ENCODE data around the gene GPR183. TPM values are rescaled to one million over a fixed set of nuclear protein-coding genes. Genes with fewer than 3 reads are reported as not detected.

GPR183 gene
- total and polyA plus RNA-seq, 2 experiments from 2014 or later: 0.25 TPM; not detected in 1

DNA sequence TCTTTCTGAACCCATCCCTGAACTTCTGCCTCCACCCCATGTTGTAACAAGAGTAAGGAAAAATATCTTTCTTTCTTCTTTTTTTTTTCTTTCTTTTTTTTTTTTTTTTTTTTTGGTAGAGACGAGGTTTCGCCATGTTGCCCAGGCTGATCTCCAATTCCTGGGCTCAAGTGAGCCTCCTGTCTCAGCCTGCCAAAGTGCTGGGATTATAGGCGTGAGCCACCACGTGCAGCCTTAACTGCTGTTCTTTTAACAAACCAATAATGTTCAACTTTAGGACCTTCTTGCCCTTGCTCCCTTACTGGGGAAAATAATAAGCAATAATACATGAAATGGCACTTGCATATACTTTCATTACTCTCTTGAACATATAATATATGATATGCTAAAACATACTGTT lies 19.6 kb downstream of the GPR183 start:
- Histone ChIP-seq H4K20me1 (ENCODE audit: insufficient read depth) (peaks cover 3% of the 10 kb centered on the region; the same call in 1 of the 2 replicates), H3K36me3 (ENCODE audit: low read depth) (no peaks in the 10 kb centered on the region), H3K4me1 (ENCODE audit: insufficient read depth) (peaks cover 20% of the 10 kb centered on the region), H3K79me2 (ENCODE audit: insufficient read depth) (peaks cover 10% of the 10 kb centered on the region; the same call in 1 of the 2 replicates), H3K27me3 (replicated peaks; ENCODE audit: insufficient read depth) (no peaks in the 10 kb centered on the region), H3F3A (ENCODE audit: insufficient read depth) (peaks cover 8% of the 10 kb centered on the region), H3K27ac (no peak overlapping the region), H3K4me2 (ENCODE audit: unreplicated experiment) (no peak overlapping the region), H3K9me3 (ENCODE audit: low read depth) (no peaks in the 10 kb centered on the region), H3K4me3 (no peak overlapping the region), H3K9ac (no peak overlapping the region), H3K9me2 (ENCODE audit: insufficient read depth) (no peaks in the 10 kb centered on the region), H2AFZ (no peak overlapping the region)
- no peak for DNase-seq
- TF ChIP-seq EZH2 (IDR thresholded peaks at IDR 0.05; ENCODE audit: insufficient read depth, poor library complexity, severe bottlenecking) (no peak), EZH2phosphoT487 (IDR thresholded peaks at IDR 0.05; ENCODE audit: insufficient read depth, low read depth) (no peak)
- WGBS, 2 experiments (ENCODE audit: low coverage in 1 of 2, low lambda C conversion rate in 2 of 2, missing lambda C conversion rate in 2 of 2): 76 to 90% methylated on average over 4 of the region's 4 CpGs
- in situ Hi-C loops (cut with MboI): no loop called here

DNA sequence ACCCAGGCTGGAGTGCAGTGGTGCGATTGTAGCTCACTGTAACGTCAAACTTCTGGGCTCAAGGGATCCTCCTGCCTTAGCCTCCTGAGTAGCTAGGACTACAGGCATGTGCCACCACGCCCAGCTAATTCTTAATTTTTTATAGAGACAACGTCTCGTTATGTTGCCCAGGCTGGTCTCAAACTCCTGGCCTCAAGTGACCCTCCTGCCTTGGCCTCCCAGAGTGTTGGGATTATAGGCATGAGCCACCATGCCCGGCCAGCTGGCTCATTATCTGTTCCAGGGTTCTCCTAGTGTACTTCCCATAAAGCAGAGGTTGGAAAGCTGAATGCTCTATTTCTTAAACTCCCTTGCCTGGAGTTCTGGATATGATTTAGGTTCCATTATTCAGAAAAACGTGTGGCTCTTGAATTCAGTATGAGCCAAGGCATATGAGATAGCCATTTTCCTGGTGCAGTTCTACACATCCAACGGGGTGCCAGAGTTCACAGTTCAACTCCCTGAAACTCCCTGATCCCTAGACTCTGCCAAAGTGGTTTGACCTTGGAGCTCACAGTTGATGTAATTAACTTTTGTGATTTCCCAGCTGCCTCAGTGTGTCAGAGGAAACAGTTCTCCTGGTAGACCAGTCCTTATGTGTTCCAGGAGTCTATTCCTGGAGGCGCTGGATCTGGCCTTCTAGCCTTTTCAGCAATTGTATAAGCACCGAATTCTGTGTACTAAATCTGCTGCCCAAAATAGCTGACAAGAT lies 21.6 kb downstream of the GPR183 start:
- peaks cover 3% of the 10 kb centered on the region; the same call in 1 of the 2 replicates for H4K20me1 ChIP-seq (ENCODE audit: insufficient read depth)

DNA sequence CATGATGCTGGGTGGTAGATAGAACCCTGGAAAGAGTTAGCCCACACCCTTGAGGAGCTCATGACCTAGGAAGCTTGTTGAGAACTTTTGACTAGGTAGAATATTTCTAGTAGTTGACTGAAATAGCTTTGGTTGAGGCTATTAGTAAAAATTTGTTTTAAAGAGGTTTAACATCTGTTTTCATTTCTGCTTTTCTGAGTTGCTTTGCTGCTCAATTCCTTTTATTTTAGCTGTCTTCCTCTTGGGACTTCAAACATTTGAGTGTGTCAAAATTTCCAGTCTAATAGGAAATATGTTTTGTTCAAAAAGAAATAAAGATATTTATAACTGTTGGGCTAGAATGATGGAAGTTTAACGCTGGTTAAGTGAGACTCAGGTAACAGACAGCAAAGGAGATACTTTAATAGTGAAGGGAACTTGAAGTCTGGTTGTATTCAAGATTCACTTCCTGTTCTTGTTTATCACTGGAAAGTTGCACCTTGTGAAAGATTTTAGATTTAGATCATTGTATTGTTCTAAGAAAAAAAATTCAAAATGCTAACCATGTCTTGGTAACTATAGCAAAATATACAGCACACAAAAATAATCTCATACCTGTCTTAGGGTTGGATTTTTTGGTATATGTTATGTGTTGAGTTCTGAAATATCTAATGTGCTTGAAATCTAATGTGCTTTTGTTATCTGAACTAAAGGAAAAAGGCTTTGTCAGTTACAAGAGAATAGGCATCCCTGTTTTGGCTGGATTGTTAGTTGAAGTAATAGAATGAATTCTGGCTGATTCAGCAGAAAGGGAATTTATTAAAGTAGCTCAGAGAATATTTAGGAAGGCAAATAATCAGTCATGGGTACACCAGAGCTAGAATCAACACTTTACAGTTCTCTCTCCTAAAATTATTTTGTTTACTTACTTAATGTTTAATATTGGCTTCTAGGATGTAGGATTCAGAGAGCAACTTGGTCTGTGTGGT lies 24.7 kb downstream of the GPR183 start:
- peak; percentile 60 for DNase-seq
- Histone ChIP-seq H3K9ac (peak overlapping the region; percentile 22), H3K4me2 (ENCODE audit: unreplicated experiment) (peak overlapping the region; percentile 31), H3K27me3 (replicated peaks; ENCODE audit: insufficient read depth) (no peaks in the 10 kb centered on the region), H3K4me1 (ENCODE audit: insufficient read depth) (peaks cover 48% of the 10 kb centered on the region), H3K27ac (peak overlapping the region; percentile 75), H4K20me1 (ENCODE audit: insufficient read depth) (peaks cover 3% of the 10 kb centered on the region; the same call in 1 of the 2 replicates), H3F3A (ENCODE audit: insufficient read depth) (peaks cover 39% of the 10 kb centered on the region), H3K9me3 (ENCODE audit: low read depth) (no peaks in the 10 kb centered on the region), H3K4me3 (no peak overlapping the region), H3K9me2 (ENCODE audit: insufficient read depth) (no peaks in the 10 kb centered on the region), H3K36me3 (ENCODE audit: low read depth) (no peaks in the 10 kb centered on the region), H3K79me2 (ENCODE audit: insufficient read depth) (peaks cover 16% of the 10 kb centered on the region), H2AFZ (no peak overlapping the region)
- no peak for TF ChIP-seq EZH2phosphoT487 (IDR thresholded peaks at IDR 0.05; ENCODE audit: insufficient read depth, low read depth)
- 4 to 8% methylated on average over 1 of the region's 1 CpG for WGBS, 2 experiments (ENCODE audit: low coverage in 1 of 2, low lambda C conversion rate in 2 of 2, missing lambda C conversion rate in 2 of 2)
- in situ Hi-C loops (cut with MboI): no loop called here

More for the DNA sequence above, 21.6 kb downstream of the GPR183 start:
- no peak for DNase-seq
- Histone ChIP-seq H3F3A (ENCODE audit: insufficient read depth) (peaks cover 27% of the 10 kb centered on the region), H3K9me2 (ENCODE audit: insufficient read depth) (no peaks in the 10 kb centered on the region), H3K4me1 (ENCODE audit: insufficient read depth) (peaks cover 37% of the 10 kb centered on the region), H3K27ac (no peak overlapping the region), H3K4me2 (ENCODE audit: unreplicated experiment) (no peak overlapping the region), H2AFZ (no peak overlapping the region), H3K27me3 (replicated peaks; ENCODE audit: insufficient read depth) (no peaks in the 10 kb centered on the region), H3K36me3 (ENCODE audit: low read depth) (no peaks in the 10 kb centered on the region), H3K9ac (no peak overlapping the region), H3K79me2 (ENCODE audit: insufficient read depth) (peaks cover 10% of the 10 kb centered on the region; the same call in 1 of the 2 replicates), H3K4me3 (no peak overlapping the region), H3K9me3 (ENCODE audit: low read depth) (no peaks in the 10 kb centered on the region)
- in situ Hi-C loops (cut with MboI): no loop called here
- WGBS, 2 experiments (ENCODE audit: low coverage in 1 of 2, low lambda C conversion rate in 2 of 2, missing lambda C conversion rate in 2 of 2): 72 to 74% methylated on average over 10 of the region's 10 CpGs
- TF ChIP-seq EZH2 (IDR thresholded peaks at IDR 0.05; ENCODE audit: insufficient read depth, poor library complexity, severe bottlenecking) (no peak), EZH2phosphoT487 (IDR thresholded peaks at IDR 0.05; ENCODE audit: insufficient read depth, low read depth) (no peak)

- TF ChIP-seq EZH2 (IDR thresholded peaks at IDR 0.05; ENCODE audit: insufficient read depth, poor library complexity, severe bottlenecking) (no peak), EZH2phosphoT487 (IDR thresholded peaks at IDR 0.05; ENCODE audit: insufficient read depth, low read depth) (no peak)
- peaks cover 48% of the 10 kb centered on the region for H3K4me1 ChIP-seq (ENCODE audit: insufficient read depth)
- H3K4me3 ChIP-seq: no peak overlapping the region
- H3K27ac ChIP-seq: peak overlapping the region; percentile 75
- 27 to 28% methylated on average over 5 of the region's 5 CpGs for WGBS, 2 experiments (ENCODE audit: low coverage in 1 of 2, low lambda C conversion rate in 2 of 2, missing lambda C conversion rate in 2 of 2)
- peaks cover 39% of the 10 kb centered on the region for H3F3A ChIP-seq (ENCODE audit: insufficient read depth)
- DNase-seq: peak; percentile 71
- peak overlapping the region; percentile 22 for H3K9ac ChIP-seq
- H3K36me3 ChIP-seq (ENCODE audit: low read depth): no peaks in the 10 kb centered on the region
- no peak overlapping the region for H2AFZ ChIP-seq
- in situ Hi-C loops (cut with MboI): no loop called here
- H3K27me3 ChIP-seq (replicated peaks; ENCODE audit: insufficient read depth): no peaks in the 10 kb centered on the region
- peak overlapping the region; percentile 31 for H3K4me2 ChIP-seq (ENCODE audit: unreplicated experiment)
- H3K9me3 ChIP-seq (ENCODE audit: low read depth): no peaks in the 10 kb centered on the region
- H4K20me1 ChIP-seq (ENCODE audit: insufficient read depth): peaks cover 3% of the 10 kb centered on the region; the same call in 1 of the 2 replicates
- H3K79me2 ChIP-seq (ENCODE audit: insufficient read depth): peaks cover 17% of the 10 kb centered on the region
- H3K9me2 ChIP-seq (ENCODE audit: insufficient read depth): no peaks in the 10 kb centered on the region
Measured at GRCh38 chr13:99281811-99282263, 25.4 kb downstream of the GPR183 start.

Measured in GM23248 (cell line).